GM19397 (cell line): Measurements from ENCODE around the gene TRMT1.
"Not testable (repeated sequence)": the region's sequence is repeated elsewhere in the genome, so short reads cannot be mapped to it uniquely, and the experiment has no call there.

Experiments used
- ATAC-seq: cut with Tn5 transposase; IDR thresholded peaks from one replicate; pipeline ENCODE4 v1.9.1; 2021; ENCODE audit warnings: mild to moderate bottlenecking, moderate library complexity; ENCODE audit not compliant: unreplicated experiment

Gene TRMT1

DNA sequence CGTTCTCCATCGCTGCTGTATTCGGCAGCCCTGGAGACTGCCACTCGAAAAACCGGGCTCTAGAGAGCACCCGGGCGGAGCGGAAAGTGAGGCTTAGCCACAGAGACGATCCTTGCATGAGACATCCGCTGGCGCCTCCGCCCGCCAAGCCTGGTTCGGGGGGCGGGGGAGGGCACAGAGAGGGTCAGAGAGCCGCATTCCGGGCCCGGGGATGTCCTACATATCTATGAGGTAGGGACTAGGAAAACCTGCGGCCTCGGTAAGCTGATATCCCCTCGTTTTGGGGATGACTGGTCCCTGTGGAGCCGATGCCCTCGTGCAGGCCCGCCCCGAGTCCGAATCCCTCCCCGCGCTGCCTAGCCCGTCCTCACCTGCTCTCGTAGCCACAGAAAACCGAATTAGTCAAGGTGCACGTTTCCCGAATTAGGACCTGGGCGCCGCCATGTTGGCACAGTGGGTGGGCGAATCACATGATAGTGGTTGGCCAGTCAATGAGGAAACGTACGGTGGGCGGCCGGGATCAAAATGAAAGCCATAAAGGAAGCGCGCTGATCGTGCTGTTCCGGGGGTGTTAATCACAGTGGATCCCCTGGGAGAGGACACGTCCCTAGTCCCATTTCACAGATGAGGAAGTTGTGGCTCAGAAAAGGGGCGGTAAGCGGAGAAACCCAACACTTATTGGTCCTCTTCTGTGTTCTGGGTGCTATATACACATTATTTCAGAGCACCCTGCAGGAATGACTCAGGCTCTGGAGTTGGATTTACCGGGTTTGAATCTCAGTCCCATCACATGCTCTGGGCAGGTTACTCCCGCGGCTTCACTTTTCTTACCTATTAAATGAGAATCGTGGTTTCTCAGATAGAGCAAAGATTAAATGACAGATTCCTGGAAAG lies at the start of gene TRMT1:
Gene TRMT1 (minus strand): TSS at position 459 of the 894 bp plus-strand sequence. CDS start 341 bp downstream, at position 118.
- peak; percentile 45 for ATAC-seq

DNA sequence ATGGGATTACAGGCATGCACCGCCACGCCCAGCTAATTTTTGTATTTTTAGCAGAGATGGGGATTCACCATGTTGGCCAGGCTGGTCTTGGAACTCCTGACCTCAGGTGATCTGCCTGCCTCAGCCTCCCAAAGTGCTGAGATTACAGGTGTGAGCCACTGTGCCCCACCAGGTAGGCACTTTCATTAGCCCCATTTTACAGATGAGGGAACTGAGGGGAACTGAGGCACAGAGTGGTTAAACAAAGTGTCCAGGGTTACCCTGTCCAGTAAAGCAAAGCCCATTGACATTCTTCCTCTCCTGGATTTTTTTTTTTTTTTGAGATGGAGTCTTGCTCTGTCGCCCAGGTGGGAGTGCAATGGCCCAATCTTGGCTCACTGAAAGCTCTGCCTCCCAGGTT lies 49.6 kb upstream of the TRMT1 start:
- not testable (repeated sequence) for ATAC-seq

DNA sequence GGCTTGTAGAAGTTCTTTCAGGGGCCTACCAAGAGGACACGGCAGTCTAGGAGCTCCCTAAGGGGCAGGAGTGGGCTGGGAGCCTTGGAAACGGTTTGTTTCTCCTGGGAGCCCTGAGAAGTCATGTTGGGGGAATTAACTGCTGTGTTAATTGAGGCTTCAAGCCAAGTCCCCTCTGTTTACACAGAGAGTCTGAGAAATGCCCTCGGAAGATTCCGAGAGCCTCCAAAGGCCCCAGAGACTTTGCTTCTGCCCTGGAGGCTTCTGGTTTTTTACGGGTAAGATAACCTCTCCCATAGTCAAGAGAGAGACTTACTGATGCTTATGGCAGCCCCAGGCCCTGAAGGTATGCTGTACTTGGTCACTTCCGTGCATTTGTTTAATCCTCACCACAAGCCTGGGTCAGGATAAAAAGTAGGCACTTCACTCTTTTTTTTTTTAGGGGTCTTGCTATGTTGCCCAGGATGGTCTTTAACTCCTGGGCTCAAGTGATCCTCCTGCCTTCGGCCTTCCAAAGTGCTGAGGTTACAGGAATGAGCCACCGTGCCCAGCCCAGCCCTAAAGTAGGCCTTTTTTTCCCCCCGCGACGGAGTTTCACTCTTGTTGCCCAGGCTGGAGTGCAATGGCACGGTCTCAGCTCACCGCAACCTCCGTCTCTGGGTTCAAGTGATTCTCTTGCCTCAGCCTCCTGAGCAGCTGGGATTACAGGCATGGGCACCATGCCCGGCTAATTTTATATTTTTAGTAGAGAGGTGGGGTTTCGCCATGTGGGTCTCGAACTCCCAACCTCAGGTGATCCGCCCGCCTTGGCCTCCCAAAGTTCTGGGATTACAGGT lies 48.8 kb upstream of the TRMT1 start:
- ATAC-seq = no peak

DNA sequence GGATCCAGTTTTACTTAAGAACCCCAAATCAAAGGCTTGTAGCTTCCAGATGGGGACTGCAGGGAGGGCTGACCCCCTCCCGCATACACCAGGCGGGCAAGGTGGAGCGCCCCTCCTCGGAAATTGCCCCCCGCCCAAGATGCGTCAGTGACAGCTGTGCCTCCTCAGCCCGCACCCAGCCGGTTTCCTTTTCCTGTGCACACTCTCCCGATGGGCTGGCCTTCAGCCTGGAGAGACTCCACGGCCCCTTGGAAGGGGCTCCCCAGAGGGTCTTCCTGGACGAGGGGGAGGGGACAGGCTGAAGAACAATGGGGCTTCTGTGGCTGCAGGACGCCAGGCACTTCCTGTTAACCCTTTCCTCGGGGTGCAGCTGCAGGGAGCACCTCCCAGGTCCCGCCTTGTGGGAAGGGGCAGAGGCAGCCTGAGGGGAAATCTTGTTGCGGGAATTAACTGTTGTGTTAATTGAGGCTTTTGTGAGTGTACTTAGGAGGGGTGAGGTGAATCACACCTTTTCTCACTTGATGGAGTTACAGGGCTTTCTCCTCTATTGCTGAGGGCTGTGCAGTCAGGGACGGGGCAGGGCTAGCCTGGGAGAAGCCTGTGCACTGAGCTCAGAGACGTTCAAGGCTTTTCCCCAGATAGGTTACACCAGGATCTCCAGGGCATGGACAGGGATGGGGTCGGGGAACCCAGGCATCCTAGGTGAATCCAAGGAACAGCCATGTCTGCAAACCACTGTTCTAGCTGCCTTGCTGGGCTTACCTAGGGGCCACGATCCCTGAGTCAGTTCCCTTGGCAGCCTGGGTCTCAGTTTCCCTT lies 48.0 kb upstream of the TRMT1 start:
- ATAC-seq = no peak

DNA sequence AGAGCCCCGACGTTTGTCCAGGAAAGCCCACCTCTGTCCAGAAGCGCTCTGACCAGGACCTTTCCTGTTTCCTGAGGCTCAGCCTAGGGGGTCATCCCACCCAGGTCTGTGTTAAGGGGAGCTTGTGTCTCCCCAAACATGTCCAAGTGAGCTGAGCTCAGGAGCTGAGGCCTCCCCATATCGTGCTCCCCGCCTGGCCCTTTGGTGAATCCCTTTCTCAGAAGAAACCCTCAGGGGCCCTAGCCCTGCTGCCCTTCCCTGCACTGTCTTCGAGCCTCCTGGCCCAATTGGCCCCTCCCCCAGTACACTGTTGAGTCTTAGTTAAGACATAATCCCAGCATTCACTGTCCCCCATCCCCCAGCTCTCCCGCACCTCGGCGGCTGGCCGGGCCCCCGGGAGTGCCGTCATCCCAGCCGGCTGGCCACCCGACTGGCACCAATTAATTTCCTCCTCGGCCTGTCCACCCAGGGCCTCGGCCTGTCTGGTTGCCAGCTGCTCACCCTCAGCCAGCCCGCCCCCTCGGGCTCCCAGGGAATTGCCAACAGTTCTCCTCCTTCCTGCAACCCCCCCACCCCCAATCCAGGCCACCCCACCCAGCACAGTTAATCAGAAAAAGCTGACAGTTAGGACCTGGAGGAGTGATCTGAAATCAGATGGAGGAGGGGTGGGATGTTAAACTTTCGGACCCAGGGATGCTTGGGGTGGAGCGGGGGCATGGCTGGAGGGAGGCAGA lies 47.2 kb upstream of the TRMT1 start:
- no peak for ATAC-seq

DNA sequence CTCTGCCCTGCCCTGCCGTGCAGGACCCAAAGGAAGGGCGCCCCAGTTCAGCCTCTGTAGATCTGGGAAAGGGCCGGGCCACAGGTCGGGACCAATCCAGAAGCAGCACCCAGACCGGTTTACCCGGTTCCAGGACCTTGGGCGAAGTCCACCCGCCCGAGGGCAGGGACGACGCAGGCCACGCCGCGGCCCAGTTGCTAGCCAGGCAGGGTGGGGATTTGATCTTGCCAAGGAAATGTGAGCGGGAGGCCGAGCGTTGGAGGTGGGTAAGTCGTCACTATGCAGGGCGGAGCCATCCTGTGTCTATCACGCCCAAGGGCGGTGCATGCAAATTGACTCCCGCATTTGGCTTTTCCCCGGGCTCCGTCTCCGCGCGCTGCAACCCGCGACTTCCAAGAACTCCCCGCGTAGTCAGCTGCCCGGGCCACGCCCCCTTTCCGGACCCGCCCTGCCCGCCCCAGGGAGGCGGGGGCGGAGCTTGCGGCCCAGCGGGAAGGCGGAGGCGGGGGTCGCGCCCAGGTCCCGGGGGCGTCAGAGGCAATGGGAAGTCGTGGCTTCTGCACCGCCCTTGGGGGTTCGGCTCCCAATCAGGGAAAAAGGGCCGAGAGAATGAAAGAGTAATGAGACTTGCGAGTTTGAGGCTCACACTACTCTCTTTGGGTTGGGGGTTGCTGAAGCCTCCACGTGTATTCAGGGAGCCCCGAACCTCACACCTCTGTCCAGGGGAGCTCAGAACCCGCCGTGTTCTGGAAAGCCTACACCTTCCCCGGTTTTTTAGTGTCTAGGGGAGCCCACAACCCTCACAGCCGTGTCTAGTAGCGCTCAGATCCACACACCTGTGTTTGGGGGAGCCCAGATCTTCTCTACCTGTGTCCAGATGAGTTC lies 46.4 kb upstream of the TRMT1 start:
- ATAC-seq = no peak

DNA sequence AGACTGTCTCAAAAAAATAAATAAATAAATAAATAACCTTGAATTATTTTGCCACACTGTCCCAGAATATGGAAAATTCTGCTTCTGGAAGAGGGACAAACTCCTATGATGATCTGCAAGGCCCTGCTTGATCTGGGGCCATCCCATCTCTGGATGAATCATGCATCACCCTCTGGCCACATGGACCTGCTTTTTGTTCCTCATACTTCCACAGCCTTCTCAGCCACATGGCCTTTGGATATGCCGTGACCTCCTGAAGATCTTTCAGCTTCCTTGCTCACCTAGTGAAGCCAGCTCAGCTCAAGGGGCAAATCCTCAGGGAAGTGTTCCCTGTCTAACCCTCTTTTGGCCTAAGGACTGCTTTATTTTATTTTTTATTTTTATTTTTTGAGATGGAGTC lies 44.0 kb upstream of the TRMT1 start:
- ATAC-seq = no peak

DNA sequence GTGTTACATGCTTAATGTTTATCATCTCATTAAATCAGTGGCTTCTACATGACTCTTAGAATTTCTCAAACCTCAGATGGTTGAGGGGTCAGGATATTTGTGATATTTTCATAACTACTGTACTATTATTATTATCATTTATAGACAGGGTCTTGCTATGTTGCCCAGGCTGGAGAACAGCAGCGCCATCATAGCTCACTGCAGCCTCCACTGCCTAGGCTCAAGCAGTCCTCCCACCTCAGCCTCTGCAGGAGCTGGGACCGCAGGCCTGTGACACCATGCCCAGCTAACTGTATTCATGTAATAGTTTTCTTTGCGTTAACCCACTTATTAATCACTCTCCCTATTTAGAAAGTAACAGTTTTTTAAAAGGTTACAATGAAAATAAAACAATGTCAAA lies 43.2 kb upstream of the TRMT1 start:
- no peak for ATAC-seq

DNA sequence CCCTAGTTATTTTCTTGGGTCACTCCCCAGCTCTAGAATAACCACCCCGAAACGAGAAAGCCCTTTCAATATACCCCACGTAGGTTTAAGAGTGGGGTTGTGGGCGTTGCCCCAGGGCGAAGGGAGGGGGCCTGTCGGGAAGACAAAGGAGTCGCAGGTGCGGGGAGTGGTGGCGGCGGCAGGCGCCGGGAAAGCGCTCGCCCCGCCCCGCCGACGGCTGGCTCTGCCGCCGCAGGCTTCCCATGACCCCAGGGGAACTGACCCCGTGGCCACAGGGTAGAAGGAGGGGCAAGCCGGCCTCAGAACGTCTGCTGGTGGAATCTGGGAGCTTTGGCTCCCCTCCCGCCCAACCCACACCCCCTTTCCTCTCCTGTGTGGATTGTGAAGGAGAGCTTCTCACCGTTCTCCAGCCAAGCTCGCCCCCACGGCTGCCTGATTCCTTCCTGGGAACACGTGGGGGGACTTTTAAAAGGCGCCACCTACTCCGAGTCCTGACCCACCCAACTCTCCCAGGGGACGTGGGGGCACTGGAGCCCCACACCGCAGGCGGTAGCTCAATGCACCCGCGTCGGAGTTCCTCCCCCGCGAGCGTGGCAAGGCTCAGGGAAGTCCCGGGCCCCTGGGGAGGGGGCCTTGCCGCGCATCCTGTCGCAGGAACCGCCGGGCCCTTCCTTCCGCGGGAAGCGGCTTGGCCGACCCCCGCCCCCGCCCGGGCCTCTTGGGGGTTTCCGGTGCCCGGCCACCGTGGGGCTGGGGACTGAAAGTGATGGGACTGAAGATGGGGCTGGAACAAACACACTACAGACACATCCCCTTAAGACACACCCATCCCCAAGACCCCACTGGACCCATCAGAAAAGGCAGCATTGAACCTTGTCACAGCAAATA lies 39.2 kb upstream of the TRMT1 start:
- ATAC-seq = peak; percentile 20

DNA sequence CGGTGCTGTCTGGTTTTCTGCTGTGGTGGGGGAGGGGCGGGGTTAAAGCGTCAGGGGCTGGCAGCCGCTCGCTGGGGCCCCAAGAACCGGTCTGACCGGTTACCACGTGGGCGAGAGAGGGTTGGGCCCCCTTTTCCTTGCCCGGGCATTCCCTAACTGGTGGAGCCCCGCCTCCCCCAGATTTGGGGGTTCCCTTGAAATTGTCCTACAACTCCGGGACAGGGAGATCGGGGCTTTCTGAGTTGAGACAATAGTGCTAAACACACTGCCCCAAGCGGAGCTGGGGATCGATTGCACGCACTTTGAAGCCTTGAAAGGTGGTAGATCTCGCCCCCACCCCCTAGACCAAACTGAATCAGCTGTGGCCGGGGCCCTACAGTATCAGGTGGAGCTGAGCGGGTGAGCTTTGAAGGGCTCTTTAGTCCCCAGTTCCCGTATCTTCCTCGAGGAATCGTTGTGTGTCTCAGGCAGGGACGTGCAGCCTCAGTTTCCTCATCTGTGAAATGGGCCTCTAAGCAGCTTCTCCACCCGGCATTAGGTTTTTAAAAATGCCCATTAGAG lies 38.5 kb upstream of the TRMT1 start:
- no peak for ATAC-seq

DNA sequence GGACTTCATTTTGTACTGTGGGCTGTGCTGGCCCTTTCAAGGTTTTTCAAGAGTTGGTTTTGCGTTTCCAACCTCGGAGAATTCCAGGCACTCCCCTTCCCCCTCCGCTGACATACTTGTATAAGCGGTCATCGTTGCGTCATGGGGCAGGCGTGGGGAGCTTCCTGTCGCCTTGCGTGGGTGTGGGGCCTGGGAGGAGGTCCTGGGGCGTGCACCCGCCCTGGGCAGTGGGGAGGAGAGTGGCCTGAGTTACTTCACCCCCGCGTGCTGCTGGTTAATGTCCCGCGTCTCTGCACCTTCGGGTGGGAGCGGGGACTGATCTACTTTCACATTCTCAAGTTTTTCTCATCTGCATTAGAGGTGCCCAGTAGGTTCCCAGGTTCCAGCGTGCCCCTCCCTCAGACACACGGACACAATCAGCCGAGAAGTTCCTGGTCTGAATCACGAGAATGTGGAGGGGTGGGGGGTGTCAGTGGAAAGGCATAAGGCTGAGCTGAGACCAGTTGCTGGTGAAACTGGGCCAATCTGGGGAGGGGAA lies 37.8 kb upstream of the TRMT1 start:
- no peak for ATAC-seq

DNA sequence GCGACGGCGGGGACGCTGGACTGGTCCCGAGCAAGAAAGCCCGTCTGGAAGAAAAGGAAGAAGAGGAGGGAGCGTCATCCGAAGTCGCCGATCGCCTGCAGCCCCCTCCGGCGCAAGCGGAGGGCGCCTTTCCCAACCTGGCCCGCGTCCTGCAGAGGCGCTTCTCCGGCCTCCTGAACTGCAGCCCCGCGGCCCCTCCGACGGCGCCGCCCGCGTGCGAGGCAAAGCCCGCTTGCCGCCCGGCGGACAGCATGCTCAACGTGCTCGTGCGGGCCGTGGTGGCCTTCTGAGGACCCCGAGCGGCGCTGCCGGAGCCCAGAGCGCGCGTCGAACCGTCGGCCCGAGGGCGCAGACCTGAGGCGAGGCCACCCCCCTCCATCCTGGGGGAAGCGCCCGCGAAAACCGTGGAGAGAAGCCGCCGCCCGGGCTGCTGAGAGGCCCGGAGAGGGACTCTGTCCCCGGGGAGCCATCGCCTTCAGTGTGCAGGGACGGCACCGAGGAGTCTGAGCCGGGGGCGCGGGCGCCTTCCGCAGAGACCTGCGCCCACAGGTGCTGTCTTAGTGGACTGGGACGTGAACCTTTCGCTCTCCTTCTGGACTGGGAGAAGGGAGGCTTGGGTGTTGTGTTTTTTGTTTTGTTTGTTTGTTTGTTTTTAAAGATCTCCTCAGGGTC lies 37.2 kb upstream of the TRMT1 start:
- ATAC-seq = no peak

DNA sequence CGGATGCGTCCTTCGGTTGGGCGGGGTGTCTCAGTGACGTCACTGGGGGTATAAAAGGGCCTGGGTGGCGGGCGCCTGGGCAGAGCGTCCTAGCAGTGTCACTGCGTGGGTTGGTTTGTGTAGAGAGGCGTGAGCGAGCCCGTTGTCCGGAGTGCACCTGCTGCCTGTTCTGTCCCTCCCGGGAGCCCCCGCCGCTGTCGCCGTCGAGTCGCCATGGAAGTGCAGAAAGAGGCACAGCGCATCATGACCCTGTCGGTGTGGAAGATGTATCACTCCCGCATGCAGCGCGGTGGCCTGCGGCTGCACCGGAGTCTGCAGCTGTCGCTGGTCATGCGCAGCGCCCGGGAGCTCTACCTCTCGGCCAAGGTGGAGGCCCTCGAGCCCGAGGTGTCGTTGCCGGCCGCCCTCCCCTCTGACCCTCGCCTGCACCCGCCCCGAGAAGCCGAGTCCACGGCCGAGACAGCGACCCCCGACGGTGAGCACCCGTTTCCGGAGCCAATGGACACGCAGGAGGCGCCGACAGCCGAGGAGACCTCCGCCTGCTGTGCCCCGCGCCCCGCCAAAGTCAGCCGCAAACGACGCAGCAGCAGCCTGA lies 36.5 kb upstream of the TRMT1 start:
- ATAC-seq = peak; percentile 25

DNA sequence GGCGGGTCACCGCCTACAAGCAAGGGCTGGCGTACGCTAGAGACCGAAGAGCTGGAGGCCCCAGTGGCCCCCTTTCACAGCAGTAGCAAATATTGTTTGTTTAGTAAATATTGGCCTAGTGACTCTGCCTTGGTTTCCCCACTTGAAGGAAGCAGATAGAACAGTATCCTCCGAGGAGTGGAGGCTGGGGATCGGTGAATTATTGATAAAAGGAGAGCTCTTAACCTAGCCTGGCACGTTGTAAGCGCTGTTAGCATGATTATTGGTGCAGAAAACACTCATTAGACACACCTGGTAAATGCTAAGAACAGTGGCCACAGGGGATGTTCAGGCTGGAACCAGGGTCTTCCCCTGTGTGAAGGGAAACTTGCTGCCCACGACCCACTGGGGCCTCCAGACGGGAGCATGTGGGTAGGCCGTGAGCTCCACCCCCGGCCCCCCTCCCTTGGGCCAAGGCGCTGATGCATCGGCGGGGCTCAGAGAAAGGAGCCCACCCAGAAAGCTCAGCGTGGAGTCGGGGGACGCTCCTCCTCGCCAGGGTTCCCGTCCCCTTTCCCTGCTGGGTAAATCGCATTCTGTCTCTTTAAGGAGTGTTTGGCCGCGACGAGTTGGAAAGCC lies 35.9 kb upstream of the TRMT1 start:
- peak; percentile 3 for ATAC-seq

DNA sequence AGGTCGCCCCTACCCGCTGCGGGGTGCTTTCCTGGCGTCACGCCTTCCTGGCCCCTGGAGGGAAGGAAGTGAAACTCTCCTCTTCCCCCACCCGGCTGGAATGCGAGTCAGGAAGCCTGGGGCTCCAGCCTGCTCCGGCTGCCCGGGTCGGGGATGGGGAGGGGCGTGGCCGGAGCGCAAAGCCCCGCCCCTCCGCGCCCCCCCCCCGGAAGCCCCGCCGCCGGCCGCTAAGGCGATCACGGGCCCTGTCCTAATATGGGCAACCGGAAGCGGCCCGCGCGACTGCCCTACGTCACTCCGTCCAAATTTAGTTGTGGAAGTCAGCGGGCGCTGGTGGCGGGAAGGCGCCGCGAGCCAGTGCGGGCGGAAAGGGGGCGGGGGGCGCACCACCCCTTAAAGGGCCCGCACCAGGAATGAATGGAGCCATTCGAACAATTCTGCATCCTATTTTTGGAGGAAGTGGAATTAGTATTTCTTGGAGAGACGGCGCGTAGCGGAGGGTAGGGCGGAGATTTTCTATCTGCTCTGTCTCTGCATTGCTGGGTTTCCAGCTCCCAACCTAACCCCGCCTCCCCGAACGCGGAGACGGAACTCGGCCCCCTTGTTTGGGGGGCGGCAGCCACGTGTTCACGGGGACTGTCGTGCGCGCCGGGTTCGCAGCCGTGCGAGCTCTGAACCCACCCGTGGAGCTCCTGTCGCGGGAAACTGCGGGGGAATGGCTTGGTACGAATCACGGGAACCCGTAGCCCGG lies 35.2 kb upstream of the TRMT1 start:
- ATAC-seq = peak; percentile 40
